Suppressor macrophage treated with lipopolysaccharide for 1 hour (primary cell): ENCODE data around the gene SELL.
"Not testable (repeated sequence)": the region's sequence is repeated elsewhere in the genome, so short reads cannot be mapped to it uniquely, and the experiment has no call there.

Experiments
- DNase-seq, 3 donors: peaks; one replicate each; pipeline ENCODE4 v3.0.0-alpha.2; 2020 to 2022

SELL gene

DNA sequence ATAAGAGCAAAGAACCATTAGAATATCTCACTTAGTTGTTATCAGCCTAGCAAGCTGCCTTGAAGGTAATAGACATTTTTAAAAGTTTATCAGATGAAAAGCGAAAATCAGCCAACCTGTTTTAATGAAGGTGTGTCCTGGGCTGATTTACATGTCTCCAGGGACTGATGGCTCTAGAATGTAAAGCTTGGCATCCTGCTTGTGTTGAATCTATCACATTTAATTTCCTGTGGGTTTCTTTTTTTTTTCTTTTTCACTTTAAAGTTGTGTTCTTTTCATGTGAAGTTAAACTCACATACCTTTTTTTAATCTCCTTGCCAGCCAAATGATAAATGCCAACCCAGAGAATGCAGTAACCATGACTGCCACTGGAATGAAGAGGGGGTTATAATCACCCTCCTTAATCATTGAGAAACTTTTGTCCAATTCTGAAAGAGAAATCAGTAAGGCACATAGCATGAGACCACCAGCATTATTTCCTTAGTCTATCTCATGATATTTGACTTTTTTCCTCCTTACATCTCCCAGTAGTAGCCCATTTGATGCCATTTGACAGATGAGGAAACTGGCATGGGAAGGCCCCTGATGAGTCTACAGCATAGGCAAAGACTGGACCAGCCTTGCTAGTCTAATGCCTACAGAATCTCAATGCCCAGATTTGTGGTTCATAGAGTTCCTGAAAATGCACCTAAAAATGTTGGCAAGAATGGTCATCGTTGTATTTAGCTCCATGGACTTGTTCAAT, 10.0 kb downstream of the SELL start:
- DNase-seq: peak; percentile 40 to 56 (median 42)

DNA sequence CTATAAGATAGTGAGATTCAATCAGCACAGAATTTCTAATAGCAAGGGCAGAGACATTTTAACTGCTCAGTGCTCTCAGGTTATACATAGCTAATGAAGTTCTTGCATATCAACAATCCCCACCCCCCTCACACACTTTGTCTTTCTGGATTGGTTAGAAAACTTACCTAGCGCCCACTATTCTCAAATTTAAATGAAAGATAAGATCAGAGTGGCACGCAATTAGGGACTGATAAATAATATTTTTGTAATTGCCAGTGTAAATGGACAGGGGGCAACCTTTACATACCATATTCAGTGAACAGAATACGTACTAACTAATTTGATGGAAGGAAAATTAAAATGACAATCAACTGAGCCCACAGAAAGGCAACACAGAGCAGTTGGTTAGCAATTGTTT, 11.7 kb downstream of the SELL start:
- DNase-seq: no peak

DNA sequence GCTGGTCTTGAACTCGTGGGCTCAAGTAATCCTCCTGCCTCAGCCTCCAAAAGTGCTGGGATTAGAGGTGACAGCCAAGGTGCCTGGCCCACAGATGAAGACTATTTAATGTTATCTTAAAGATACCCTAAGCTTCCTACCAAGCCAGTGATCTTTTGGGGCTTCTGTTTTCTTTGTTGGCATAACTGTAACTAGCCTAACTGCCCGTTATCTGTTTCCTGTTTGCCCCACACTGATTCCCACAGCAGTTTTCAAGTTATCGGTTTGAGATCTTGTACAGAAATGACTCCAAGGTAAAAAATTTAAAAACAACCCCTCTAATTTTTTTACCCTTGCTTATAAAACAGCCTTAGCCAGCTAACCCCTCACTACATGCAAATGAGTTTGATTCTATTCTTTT, 12.4 kb downstream of the SELL start:
- no peak for DNase-seq

DNA sequence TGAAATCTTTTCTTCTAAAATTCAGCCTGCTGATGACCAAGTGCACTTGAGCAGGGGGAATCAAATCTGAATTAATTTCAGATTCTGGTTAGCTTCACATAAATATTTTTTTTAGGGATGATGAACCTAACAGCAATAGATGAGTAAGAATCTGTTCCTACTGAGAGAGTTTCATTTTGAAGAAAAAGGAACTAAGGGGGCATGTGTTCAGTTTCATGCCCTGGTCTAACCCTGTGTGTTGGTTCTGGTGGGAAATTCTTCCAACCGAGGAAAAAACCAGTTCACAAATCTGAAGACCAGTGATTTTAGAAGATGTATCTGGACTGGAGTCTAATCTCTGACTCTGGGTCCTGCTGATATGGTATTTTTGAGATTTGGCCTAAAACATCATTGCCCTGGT, 13.7 kb downstream of the SELL start:
- peak; percentile 68 to 89 (median 84) for DNase-seq

DNA sequence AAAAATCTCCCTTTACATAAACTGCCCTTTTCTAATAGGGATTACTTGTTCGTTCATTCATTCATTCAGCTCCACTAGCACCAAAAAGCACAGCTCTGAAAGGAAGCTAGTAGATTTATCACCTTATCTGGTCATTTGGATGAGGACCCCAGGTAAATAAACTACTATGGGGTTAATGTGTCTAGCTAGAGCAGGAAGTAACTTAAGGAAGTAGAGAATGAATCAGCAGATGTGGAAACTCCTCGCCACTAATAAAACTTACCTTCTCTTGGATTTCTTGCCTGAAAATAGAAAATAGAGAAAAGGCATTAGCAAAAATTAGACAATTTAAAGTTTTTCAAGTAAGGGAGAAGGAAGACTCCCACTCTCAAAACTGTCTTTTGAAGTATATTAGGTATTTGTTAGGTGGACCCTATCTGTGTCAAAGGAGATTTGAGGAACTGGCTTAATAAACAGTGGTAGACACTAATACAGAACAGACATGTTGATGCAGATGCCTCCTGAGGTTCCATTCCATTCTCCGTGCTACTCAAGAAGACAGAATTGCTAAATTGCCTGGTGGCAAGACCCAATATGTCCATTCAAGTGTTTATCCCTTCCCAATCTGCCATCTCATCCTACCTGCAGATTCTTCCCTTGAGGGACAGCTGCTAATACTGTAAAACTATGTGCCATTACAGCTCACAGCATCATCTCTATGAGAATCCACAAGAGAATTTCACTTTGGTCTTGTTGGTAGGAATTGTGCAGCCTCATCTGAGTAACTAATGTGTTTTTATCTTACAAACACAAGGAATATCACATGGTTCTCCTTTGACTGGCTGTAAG, 14.9 kb downstream of the SELL start:
- DNase-seq: peak in 2 of 3 donors; percentile 36 to 44

DNA sequence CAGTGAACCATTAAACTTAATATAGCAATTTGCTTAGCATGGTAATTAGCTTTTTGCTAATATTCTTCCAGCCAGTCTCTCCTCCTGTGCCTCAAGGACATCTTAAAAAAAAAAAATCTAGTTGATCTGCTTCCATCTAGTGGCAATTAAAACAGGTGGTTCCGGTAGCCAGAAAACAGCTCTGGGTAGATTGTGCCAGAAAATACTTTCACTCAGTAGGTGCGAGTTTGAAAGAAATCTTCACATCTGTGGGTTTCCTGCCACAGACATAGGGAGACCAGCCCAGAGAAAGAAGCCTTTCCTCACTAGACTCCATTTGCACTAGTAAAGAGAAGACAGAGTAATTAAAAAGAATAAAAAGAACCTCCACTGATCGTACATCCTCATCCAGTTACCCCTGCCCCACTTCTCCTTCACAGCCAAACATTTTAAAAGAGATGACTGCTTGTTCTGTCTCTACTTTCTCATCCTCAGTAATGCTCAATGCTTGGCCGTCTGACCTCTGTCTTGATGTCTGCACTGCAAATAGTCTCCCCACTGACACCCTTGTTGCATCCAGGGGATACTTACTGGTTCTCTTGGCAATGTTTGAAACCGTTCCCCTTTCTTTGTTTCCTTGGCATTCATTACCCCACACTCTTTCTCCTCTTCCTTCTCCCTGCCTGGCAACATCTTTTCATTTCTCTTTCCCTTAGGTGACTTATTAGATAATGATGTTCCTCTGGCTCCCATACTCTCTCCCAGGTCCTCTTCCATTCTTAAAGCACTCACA, 16.9 kb downstream of the SELL start:
- no peak for DNase-seq

DNA sequence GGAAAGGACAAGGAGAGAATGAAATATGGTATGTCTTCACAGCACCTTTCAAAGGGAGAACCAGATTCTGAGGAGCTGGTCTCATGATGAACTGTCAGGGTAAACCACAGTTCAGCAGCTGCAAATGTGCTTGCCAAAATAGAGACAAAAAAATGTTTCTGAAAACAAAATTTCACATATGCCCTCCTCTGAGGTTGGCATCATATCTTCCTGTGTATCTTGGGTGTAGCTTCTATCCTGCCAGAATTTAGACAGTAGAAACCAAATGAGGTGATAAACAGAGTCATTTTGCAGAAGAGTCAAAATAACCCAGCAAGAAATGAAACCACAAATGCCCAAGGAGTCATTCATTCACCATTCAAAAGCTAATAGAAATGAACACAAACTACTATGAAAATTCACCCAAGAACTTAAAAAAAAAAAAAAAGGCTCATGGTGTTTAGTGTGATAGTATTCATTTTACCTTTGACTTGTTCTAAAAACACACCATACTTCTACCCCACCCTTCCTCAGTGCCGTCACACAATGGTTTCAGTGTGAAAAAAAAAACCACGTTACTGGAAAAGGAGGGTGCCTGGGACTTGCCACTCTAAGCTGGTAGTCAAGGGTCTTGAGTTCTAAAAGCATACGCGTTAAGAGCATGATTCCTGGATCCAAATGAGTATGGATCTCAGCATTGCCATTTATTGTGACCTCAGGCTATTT, 18.5 kb downstream of the SELL start:
- peak in 1 of 3 donors; percentile 18 for DNase-seq

DNA sequence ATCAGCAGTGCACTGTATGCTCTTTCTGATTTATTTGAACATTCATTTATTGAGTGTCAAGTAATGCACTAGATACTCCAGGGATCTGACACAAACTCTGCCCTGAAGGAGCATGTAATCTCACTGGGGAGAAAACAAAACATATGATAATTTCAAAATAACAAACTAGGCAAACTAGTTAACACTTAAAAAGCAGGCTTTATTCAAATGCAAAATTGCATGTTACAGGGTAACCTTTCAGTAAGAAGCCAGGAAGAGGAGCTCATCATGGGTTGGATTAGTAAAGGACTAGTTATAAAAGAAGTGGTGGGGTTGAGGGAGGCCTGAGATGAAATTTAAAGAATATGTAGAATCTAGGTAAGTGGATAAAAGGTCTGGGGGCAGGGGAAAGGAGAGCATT, 20.9 kb downstream of the SELL start:
- DNase-seq: no peak

DNA sequence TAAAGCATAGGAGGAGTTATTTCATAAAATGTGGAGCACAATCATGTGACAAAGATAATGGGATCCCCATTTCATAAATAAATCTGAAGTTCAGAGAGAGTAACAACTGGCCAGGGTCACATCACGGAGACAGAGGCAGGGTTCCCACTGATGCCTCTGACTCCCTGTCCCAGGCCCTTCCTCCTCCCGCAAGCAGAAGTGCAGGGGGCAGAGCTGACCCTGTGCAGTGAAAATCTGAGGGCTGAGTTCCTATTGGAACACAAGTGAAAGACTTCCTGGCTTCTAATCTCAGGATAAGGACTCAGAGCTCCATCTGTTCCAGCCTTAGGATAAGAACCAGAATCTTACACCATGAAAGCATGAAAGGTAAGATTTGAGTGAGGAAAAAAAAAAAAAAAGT, 22.0 kb downstream of the SELL start:
- DNase-seq: no peak

DNA sequence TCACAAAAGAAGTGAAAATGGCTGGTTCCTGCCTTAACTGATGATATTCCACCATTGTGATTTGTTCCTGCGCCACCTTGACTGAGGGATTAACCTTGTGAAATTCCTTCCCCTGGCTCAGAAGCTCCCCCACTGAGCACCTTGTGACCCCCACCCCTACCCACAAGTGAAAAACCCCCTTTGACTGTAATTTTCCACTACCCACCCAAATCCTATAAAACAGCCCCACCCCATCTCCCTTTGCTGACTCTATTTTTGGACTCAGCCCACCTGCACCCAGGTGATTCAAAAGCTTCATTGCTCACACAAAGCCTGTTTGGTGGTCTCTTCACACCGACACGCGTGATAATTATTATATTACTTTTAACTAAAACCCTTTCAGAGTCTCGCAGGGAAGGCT, 23.0 kb downstream of the SELL start:
- not testable (repeated sequence) for DNase-seq

DNA sequence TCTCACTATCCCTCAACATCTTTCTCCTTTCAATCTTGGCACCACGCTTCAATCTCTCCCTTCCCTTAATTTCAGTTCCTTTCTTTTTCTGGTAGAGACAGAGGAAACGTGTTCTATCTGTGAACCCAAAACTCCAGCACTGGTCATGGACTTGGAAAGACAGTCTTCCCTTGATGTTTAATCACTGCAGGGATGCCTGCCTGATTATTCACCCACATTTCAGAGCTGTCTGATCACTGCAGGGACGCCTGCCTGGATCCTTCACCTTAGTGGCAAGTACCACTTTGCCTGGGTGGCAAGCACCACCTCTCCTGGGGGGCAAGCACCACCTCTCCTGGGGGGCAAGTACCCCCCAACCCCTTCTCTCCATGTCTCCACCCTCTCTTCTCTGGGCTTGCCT, 27.8 kb downstream of the SELL start:
- DNase-seq: no peak

DNA sequence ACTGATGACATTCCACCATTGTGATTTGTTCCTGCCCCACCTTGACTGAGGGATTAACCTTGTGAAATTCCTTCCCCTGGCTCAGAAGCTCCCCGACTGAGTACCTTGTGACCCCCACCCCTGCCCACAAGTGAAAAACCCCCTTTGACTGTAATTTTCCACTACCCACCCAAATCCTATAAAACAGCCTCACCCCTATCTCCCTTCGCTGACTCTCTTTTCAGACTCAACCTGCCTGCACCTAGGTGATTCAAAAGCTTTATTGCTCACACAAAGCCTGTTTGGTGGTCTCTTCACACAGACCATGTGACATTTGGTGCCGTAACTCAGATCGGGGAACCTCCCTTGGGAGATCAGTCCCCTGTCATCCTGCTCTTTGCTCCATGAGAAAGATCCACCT, 28.3 kb downstream of the SELL start:
- not testable (repeated sequence) for DNase-seq

DNA sequence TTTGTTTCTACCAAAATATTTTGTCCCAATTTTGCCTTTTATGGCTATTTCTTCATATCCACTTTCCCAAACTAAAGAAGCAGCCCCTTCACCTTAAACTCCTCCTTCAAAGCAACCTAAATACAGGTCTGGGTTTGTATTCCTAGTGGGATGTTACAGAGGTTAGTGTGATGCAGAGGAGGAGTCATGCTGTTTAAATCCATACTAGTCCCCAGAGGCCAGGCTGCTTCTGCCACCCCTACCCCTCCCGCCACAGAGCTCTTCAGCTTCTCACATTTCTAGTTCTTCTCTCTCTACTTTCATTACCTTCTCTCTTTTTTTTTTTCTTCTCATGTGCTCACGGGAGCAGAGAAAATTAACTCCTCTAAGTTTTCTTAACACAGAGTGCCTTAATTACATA, 29.3 kb downstream of the SELL start:
- DNase-seq: no peak

DNA sequence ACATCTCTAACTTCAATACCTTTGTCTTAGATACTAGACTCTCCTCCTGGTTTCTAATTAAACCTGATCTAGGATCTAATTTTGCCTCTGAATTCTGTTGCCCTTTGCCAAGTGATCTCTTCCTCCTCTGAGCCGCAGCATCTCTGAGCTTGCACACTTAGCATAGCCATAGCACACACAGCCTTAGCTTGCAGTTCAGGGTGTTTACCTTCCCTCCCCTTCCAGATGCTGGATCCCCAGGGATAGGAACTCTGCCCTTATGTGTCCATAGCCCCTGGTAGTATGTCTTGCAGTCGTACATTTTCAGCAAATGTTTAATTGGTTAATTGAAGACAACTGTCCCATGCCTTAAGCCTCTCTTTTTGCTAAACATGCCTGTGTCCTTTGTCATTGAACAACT, 30.3 kb downstream of the SELL start:
- no peak for DNase-seq

DNA sequence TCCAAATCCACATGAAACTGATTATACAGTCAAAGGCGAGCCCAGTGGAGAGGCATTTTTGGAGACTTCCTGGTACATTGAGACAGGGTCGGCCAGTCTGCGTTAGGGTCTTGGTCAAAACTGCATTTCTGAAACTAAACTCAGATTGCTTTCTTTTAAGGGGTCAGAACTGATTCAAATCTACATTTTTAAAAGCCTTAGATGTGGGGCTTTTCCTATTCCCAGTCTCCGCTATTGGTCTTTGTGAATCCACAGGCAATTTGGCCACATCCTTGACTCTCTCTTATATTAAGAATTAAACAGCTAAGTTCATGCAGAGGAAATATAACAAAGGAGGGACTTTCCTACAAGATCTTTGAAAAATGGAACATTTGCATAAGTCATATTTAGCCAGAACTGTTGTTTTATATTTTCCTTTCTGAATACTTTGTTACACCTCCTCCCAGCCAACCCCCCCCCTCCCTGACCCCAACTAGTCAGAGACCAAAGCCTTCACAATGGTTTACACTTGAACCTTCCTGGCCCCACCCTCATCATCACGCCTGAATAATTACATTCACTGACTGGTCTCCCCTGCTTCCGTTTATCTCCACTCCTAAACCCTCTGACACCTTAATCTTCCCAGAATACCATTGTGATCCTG, 30.9 kb downstream of the SELL start:
- DNase-seq: no peak

DNA sequence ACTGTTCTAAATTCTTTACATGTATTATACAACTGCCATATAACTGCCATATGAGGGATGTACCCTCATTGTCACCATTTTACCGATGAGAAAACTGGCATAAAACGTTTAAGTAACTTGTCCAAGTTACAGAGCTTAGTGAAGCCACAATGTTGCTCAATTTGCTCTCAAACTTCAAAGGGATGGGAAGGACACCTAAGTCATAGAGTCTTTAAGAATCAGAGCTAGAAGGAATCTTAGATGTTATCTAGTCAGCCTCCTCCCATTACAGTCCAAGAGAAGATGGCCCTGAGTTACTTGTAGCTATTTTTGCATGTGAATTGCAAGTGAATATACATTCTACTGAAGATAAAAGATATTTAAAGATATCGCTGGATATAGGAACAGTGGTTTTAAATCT, 31.7 kb downstream of the SELL start:
- no peak for DNase-seq

DNA sequence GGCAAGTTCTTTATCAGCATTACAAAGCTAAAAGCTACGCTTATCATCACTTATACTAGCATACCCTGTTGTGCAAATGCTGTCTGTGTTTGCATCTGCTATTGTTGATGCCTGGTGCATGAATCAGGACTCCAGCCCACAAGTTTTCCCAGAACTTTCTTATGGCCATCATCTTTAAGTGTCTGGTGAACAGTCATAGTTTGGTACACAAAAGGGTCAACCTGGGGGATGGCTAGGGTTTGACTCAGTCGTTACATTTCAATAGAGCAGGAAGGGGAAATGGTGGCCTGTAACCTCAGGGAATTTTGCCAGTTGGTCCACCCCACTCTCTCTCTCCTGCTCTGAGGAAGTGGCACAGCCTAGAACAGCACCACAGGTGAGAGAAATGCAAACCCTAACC, 35.4 kb downstream of the SELL start:
- DNase-seq: no peak

DNA sequence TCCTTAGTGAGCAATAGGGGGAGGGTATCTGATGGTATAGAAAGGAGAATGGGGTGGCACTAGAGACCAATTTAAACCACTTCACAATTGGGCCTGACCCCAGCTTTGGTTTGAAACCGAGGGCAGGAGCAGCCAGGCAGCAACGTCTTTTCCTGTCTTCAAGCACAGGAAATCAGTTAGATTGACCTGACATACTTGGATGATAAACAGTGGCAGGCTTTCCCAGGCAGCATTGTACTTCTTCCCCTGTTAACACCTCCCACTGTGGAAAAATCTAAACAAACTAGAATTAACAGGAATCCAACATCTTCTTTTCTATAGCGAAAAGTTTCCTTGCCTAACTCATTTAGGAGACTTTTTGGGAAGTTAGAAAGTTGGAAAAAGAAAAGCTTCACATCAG, 40.6 kb downstream of the SELL start:
- DNase-seq: no peak

DNA sequence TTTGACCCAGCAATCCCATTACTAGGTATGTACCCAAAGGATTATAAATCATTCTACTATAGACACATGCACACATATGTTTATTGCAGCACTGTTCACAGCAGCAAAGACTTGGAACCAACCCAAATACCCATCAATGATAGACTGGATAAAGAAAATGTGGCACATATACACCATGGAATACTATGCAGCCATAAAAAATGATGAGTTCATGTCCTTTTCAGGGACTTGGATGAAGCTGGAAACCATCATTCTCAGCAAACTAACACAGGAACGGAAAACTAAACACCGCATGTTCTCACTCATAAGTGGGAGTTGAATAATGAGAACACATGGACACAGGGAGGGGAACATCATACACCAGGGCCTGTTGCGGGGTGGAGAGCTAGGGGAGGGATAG, 41.2 kb downstream of the SELL start:
- DNase-seq: not testable (repeated sequence)

DNA sequence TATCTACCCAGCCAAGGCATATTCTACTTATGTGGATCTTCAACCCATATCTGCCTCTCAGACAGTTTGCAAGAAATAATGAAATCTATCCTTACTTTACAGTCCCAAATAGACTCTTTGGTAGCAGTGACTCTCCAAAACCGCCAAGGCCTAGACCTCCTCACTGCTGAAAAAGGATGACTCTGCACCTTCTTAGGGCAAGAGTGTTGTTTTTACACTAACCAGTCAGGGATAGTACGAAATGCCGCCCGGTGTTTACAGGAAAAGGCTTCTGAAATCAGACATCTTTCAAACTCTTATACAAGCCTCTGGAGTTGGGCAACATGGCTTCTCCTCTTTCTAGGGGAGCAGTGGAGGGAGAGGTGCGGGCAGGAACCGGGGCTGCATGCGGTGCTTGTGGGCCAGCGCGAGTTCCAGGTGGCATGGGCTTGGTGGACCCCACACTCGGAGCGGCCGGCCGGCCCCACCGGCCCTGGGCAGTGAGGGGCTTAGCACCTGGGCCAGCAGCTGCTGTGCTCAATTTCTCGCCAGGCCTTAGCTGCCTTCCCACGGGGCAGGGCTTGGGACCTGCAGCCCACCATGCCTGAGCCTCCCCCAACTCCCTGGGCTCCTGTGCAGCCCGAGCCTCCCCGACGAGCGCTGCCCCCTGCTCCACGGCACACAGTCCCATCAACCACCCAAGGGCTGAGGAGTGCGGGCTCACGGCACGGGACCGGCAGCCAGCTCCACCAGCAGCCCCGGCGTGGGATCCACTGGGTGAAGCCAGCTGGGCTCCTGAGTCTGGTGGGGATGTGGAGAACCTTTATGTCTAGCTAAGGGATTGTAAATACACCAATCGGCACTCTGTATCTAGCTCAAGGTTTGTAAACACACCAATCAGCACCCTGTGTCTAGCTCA, 43.5 kb downstream of the SELL start:
- not testable (repeated sequence) for DNase-seq

DNA sequence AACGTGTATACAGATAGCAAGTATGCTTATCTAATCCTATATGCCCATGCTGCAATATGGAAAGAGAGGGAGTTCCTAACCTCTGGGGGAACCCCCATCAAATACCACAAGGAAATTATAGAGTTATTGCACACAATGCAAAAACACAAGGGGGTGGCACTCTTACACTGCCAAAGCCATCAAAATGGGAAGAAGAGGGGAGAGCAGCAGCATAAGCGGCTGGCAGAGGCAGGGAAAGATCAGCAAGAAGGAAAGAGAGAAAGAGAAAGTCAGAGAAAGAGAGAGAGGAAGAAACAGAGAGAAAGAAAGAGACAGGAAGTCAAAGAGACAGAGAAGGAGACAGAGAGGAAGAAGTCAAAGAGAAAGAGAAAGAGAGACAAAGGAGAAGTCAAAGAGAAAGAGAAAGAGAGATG, 44.2 kb downstream of the SELL start:
- DNase-seq: peak; percentile 29 to 56 (median 37)
